SH-SY5Y (cell line): ENCODE results near the gene CFAP65.

Experiments used
- GATA2 ChIP-seq: IDR thresholded peaks from 2 replicates; pipeline ENCODE4 v1.6.1; 2011; ENCODE audit warnings: mild to moderate bottlenecking, low read depth, low read length
- GATA3 ChIP-seq: IDR thresholded peaks from 2 replicates; pipeline ENCODE4 v1.6.1; 2011; ENCODE audit warnings: low read depth, mild to moderate bottlenecking, low read length, moderate library complexity

GRCh38 chr2:219090436-219091299 is 49.4 kb upstream of the CFAP65 start:
- no peak for TF ChIP-seq GATA3
- TF ChIP-seq GATA2 = no peak
